GM12878 (cell line): ENCODE data around the gene GMPPA.

Experiments used
- EP300 ChIP-seq, 2 experiments: fragments of 150-350 bp in 1 of 2; IDR thresholded peaks; 2 replicates each; pipeline ENCODE4 v1.6.1; 2011 to 2012; ENCODE audit warnings: low read depth in 2 of 2, low read length in 2 of 2, borderline replicate concordance in 1 of 2, improper control_type of control experiment in 1 of 2, inconsistent platforms in 1 of 2; ENCODE audit not compliant: control insufficient read depth in 1 of 2
- EZH2 ChIP-seq: IDR thresholded peaks from 2 replicates; pipeline ENCODE4 v1.6.1; 2012; ENCODE audit warnings: low read depth, mild to moderate bottlenecking, control low read depth, inconsistent platforms, low read length, borderline replicate concordance; ENCODE audit not compliant: control insufficient read depth
- FOXM1 ChIP-seq: IDR thresholded peaks from 2 replicates; pipeline ENCODE4 v1.6.1; 2012; ENCODE audit warnings: low read depth, mild to moderate bottlenecking, inconsistent platforms, low read length, moderate library complexity
- NFYA ChIP-seq: IDR thresholded peaks from 2 replicates; pipeline ENCODE4 v1.6.1; 2011; ENCODE audit warnings: low read depth, mild to moderate bottlenecking, low read length, improper control_type of control experiment, borderline replicate concordance
- TAF1 ChIP-seq: IDR thresholded peaks from 2 replicates; pipeline ENCODE4 v1.6.1; 2011; ENCODE audit warnings: mild to moderate bottlenecking, low read depth, low read length, borderline replicate concordance
- ZNF622 ChIP-seq: fragments of 450-650 bp; IDR thresholded peaks from 2 replicates; pipeline ENCODE4 v1.6.1; 2017; ENCODE audit warnings: mild to moderate bottlenecking, inconsistent platforms
- TF ChIP-seq, protein P1 (sequence below): fragments of 450-650 bp; IDR thresholded peaks from 2 replicates; pipeline ENCODE4 v1.6.1; 2017; ENCODE audit warnings: low read depth, mild to moderate bottlenecking, moderate library complexity
- TF ChIP-seq, protein P2 (sequence below), 3 experiments: IDR thresholded peaks in 2 of 3; conservative IDR thresholded peaks in 1 of 3; 2 replicates each; pipeline ENCODE4 v1.5.1; 2011; ENCODE audit warnings: low read depth in 3 of 3, low read length in 3 of 3, mild to moderate bottlenecking in 3 of 3, control low read depth in 2 of 3, moderate library complexity in 2 of 3, inconsistent platforms in 1 of 3, mixed read lengths in 1 of 3; ENCODE audit not compliant: control insufficient read depth in 2 of 3, insufficient read depth in 1 of 3; ENCODE audit errors: extremely low read depth in 1 of 3
- TF ChIP-seq, protein P3 (sequence below): IDR thresholded peaks from 2 replicates; pipeline ENCODE4 v1.6.1; 2011; ENCODE audit warnings: mild to moderate bottlenecking, low read depth, low read length, moderate library complexity; ENCODE audit not compliant: insufficient replicate concordance
- TF ChIP-seq, protein P4 (sequence below): IDR thresholded peaks from 2 replicates; pipeline ENCODE4 v1.6.1; 2012; ENCODE audit warnings: low read depth, low read length, improper control_type of control experiment

DNA sequence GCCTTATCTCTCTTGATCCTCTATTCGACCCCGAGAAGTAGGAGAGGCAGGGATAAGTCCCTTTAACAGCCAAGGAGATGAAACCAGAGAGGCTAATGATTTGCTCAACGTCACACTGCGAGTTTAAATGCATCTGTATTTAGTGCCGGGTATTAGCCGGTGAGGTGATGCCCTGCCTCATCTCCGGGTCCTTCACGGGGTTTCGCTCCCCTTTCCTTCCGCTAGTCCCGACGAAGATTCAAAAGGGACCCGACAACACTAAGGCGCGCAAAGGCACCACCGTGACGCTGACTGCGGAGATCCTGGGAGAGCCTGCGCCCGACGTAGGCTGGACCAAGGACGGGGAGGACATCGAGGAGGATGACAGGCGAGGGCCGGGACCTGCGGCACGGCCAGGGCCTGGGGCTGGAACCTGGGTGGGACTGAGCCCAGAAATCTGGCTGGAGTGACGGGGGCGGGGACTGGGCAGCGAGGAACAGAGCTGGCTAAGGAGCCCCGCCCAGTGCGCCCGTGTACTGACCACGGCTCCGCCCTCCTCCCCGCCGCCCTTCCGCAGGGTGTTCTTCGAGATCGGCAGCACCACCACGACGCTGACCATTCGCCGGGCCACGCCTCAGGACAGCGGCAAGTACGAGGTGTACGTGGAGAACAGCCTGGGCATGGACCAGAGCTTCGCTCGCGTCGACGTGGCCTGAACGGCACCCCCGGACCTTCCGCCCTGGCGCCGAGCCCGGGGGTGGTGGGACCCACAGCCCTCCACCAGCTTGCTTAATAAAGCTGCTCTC is 1.0 kb upstream of the GMPPA start:
- TF ChIP-seq TAF1: no peak
- no peak for TF ChIP-seq EP300 (IDR thresholded peaks at IDR 0.05; ENCODE audit: borderline replicate concordance in 1 of 2, control insufficient read depth in 1 of 2, low read depth in 2 of 2, low read length in 2 of 2)
- no peak for TF ChIP-seq NFYA
- TF ChIP-seq, protein P1, sequence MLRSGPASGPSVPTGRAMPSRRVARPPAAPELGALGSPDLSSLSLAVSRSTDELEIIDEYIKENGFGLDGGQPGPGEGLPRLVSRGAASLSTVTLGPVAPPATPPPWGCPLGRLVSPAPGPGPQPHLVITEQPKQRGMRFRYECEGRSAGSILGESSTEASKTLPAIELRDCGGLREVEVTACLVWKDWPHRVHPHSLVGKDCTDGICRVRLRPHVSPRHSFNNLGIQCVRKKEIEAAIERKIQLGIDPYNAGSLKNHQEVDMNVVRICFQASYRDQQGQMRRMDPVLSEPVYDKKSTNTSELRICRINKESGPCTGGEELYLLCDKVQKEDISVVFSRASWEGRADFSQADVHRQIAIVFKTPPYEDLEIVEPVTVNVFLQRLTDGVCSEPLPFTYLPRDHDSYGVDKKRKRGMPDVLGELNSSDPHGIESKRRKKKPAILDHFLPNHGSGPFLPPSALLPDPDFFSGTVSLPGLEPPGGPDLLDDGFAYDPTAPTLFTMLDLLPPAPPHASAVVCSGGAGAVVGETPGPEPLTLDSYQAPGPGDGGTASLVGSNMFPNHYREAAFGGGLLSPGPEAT: no peak
- TF ChIP-seq, protein P2, sequence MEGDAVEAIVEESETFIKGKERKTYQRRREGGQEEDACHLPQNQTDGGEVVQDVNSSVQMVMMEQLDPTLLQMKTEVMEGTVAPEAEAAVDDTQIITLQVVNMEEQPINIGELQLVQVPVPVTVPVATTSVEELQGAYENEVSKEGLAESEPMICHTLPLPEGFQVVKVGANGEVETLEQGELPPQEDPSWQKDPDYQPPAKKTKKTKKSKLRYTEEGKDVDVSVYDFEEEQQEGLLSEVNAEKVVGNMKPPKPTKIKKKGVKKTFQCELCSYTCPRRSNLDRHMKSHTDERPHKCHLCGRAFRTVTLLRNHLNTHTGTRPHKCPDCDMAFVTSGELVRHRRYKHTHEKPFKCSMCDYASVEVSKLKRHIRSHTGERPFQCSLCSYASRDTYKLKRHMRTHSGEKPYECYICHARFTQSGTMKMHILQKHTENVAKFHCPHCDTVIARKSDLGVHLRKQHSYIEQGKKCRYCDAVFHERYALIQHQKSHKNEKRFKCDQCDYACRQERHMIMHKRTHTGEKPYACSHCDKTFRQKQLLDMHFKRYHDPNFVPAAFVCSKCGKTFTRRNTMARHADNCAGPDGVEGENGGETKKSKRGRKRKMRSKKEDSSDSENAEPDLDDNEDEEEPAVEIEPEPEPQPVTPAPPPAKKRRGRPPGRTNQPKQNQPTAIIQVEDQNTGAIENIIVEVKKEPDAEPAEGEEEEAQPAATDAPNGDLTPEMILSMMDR (IDR thresholded peaks at IDR 0.05 in 2 of 3, conservative IDR thresholded peaks at IDR 0.05 in 1 of 3; ENCODE audit: control insufficient read depth in 2 of 3, extremely low read depth in 1 of 3, insufficient read depth in 1 of 3, low read depth in 3 of 3, low read length in 3 of 3): no peak
- TF ChIP-seq EZH2: peak; percentile 53; the same call in 1 of the 2 replicates
- TF ChIP-seq, protein P3, sequence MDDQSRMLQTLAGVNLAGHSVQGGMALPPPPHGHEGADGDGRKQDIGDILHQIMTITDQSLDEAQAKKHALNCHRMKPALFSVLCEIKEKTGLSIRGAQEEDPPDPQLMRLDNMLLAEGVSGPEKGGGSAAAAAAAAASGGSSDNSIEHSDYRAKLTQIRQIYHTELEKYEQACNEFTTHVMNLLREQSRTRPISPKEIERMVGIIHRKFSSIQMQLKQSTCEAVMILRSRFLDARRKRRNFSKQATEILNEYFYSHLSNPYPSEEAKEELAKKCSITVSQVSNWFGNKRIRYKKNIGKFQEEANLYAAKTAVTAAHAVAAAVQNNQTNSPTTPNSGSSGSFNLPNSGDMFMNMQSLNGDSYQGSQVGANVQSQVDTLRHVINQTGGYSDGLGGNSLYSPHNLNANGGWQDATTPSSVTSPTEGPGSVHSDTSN: no peak
- no peak for TF ChIP-seq FOXM1
- no peak for TF ChIP-seq ZNF622
- TF ChIP-seq, protein P4, sequence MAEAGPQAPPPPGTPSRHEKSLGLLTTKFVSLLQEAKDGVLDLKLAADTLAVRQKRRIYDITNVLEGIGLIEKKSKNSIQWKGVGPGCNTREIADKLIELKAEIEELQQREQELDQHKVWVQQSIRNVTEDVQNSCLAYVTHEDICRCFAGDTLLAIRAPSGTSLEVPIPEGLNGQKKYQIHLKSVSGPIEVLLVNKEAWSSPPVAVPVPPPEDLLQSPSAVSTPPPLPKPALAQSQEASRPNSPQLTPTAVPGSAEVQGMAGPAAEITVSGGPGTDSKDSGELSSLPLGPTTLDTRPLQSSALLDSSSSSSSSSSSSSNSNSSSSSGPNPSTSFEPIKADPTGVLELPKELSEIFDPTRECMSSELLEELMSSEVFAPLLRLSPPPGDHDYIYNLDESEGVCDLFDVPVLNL: no peak
